Stimulated activated CD8-positive, alpha-beta memory T cell treated with anti-CD3 and anti-CD28 coated beads, Interleukin-12 subunit alpha, Interleukin-12 subunit beta, amount 100 ng/mL, for 24 hours (primary cell): ENCODE results near the gene PRKAG3.

Experiments
- DNase-seq: peaks from one replicate; pipeline ENCODE4 v3.0.0-alpha.2; 2020; ENCODE audit errors: extremely low read depth

PRKAG3 gene

GRCh38 chr2:218831378-218831990 lies at the start of gene PRKAG3:
TSS of gene PRKAG3 (minus strand) at chr2:218831803.
- no peak for DNase-seq

- DNase-seq, result no peak
Observed at GRCh38 chr2:218880859-218881594, 49.4 kb upstream of the PRKAG3 start.

GRCh38 chr2:218880102-218880858 lies 48.7 kb upstream of the PRKAG3 start, which contains the start of gene WNT10A:
TSS of gene WNT10A (plus strand) at chr2:218880852. CDS start at chr2:218880996, 144 bp downstream.
- peak; percentile 37 for DNase-seq

- DNase-seq, result no peak
Observed at GRCh38 chr2:218879776-218880101, 48.1 kb upstream of the PRKAG3 start.

GRCh38 chr2:218878926-218879761 lies 47.5 kb upstream of the PRKAG3 start:
- DNase-seq, result no peak

GRCh38 chr2:218878486-218878885 lies 46.9 kb upstream of the PRKAG3 start:
- no peak for DNase-seq

GRCh38 chr2:218877891-218878290 lies 46.3 kb upstream of the PRKAG3 start:
- no peak for DNase-seq

GRCh38 chr2:218877331-218877730 lies 45.7 kb upstream of the PRKAG3 start:
- DNase-seq, result no peak

GRCh38 chr2:218876562-218877219 lies 45.1 kb upstream of the PRKAG3 start:
- DNase-seq, result no peak

GRCh38 chr2:218875692-218876246 lies 44.2 kb upstream of the PRKAG3 start:
- DNase-seq, result no peak

- DNase-seq, result no peak
Observed at GRCh38 chr2:218873359-218874194, 42.0 kb upstream of the PRKAG3 start.

- DNase-seq, result no peak
Observed at GRCh38 chr2:218872645-218873358, 41.2 kb upstream of the PRKAG3 start.

GRCh38 chr2:218871345-218872302 lies 40.0 kb upstream of the PRKAG3 start:
- DNase-seq, result no peak

- no peak for DNase-seq
Observed at GRCh38 chr2:218870984-218871344, 39.4 kb upstream of the PRKAG3 start.

GRCh38 chr2:218869064-218869463 lies 37.5 kb upstream of the PRKAG3 start:
- DNase-seq, result no peak

- no peak for DNase-seq
Observed at GRCh38 chr2:218867900-218868299, 36.3 kb upstream of the PRKAG3 start.

- no peak for DNase-seq
Observed at GRCh38 chr2:218865999-218866398, 34.4 kb upstream of the PRKAG3 start.

- no peak for DNase-seq
Observed at GRCh38 chr2:218865396-218865795, 33.8 kb upstream of the PRKAG3 start.
